Lower leg skin (tissue), 4 donors: Measurements from ENCODE around the gene MIEN1. TPM values are rescaled to one million over a fixed set of nuclear protein-coding genes. Genes with fewer than 3 reads are reported as not detected.
A peak's percentile ranks its signal among the peaks of the same experiment; 100 is the strongest.

Experiments
- DNase-seq, 2 donors: peaks; one replicate each; pipeline ENCODE4 v3.0.0-alpha.2; 2019; ENCODE audit warnings: low spot score in 2 of 2
- H3K4me3 ChIP-seq: fragments of 200-600 bp; sonication (generic); 2 replicates; pipeline ENCODE4 v1.5.1; 2017; ENCODE audit warnings: mild to moderate bottlenecking, low read depth; ENCODE audit not compliant: poor library complexity, severe bottlenecking
- CTCF ChIP-seq, 3 donors: fragments of 450-650 bp; IDR thresholded peaks; one replicate each; pipeline ENCODE4 v1.5.1; 2016; ENCODE audit warnings: antibody characterized with exemption in 3 of 3, mild to moderate bottlenecking in 3 of 3, moderate library complexity in 2 of 3
- POLR2A ChIP-seq, 2 donors: fragments of 450-650 bp; IDR thresholded peaks; one replicate each; pipeline ENCODE4 v1.6.1; 2016 to 2017; ENCODE audit warnings: antibody characterized with exemption in 2 of 2, mild to moderate bottlenecking in 1 of 2, moderate library complexity in 1 of 2
- WGBS, 2 donors: methylation state at CpG; one replicate each; pipeline ENCODE4 v1.1.5; 2018; 5-methylcytosine and 5-hydroxymethylcytosine counted together
- intact Hi-C: fragments of 100-400 bp; cut with DNase I; formaldehyde crosslinking; loops from one replicate; pipeline ENCODE4 v1.15.0; 2023; ENCODE audit warnings: low total_unique reads
- total RNA-seq, 4 donors: library from RNA; depleted of rRNA; stranded (reverse); fragments of >200 nt; gene quantifications; one replicate each; pipeline ENCODE4 v1.1.0, GENCODE V29; 2016

MIEN1 gene
- total RNA-seq, 4 donors from 2014 or later: 42.8 to 82.0 (median 59.7) TPM

- DNase-seq: peak; percentile 80 to 95
- H3K4me3 ChIP-seq: peak overlapping the region; percentile 31
- TF ChIP-seq POLR2A (IDR thresholded peaks at IDR 0.05) (no peak), CTCF (IDR thresholded peaks at IDR 0.05) (no peak)
- WGBS, 2 donors: 3 to 14% methylated on average over 23 to 25 of the region's 32 CpGs
- intact Hi-C loops: no loop called here
These were observed 8.9 kb upstream of the MIEN1 start for GRCh38 chr17:39738983-39739884.

GRCh38 chr17:39738568-39738901 is 8.2 kb upstream of the MIEN1 start:
- 0% methylated on average over 12 to 13 of the region's 13 CpGs for WGBS, 2 donors
- intact Hi-C loops: no loop called here
- TF ChIP-seq CTCF (IDR thresholded peaks at IDR 0.05): no peak
- TF ChIP-seq POLR2A (IDR thresholded peaks at IDR 0.05): no peak
- peak in 1 of 2 donors; percentile 50 for DNase-seq
- peak overlapping the region; percentile 31 for H3K4me3 ChIP-seq

- peak in 1 of 2 donors; percentile 66 for DNase-seq
- TF ChIP-seq CTCF (IDR thresholded peaks at IDR 0.05): no peak
- no peak for TF ChIP-seq POLR2A (IDR thresholded peaks at IDR 0.05)
- intact Hi-C loops: no loop called here
- H3K4me3 ChIP-seq: peak within 1 kb of the TSS; percentile 35
- WGBS, 2 donors: 7 to 14% methylated on average over 30 to 34 of the region's 34 CpGs
These were observed 7.6 kb upstream of the MIEN1 start, which contains the start of gene GRB7 for GRCh38 chr17:39737760-39738567. Gene GRB7, plus strand, starts transcription at chr17:39737938. Its CDS starts 4,364 bp downstream, at chr17:39742302.

- DNase-seq: no peak
- 40% methylated on average over 11 to 13 of the region's 13 CpGs for WGBS, 2 donors
- TF ChIP-seq CTCF (IDR thresholded peaks at IDR 0.05): no peak
- TF ChIP-seq POLR2A (IDR thresholded peaks at IDR 0.05): no peak
- intact Hi-C loops: no loop called here
- H3K4me3 ChIP-seq: no peak overlapping the region
These were observed 7.0 kb upstream of the MIEN1 start for GRCh38 chr17:39737206-39737759.

GRCh38 chr17:39736319-39737165 is 6.2 kb upstream of the MIEN1 start:
- no peak for DNase-seq
- no peak overlapping the region for H3K4me3 ChIP-seq
- 70 to 78% methylated on average over 10 of the region's 10 CpGs for WGBS, 2 donors
- intact Hi-C loops: no loop called here
- TF ChIP-seq CTCF (IDR thresholded peaks at IDR 0.05) (no peak), POLR2A (IDR thresholded peaks at IDR 0.05) (no peak)
